H1 (cell line): Measurements from ENCODE around the gene BCL2L1. TPM values are rescaled to one million over a fixed set of nuclear protein-coding genes. Genes with fewer than 3 reads are reported as not detected.

ENCODE experiments used
- polyA plus RNA-seq, 7 experiments: library from polyadenylated mRNA; depleted of rRNA in 3 of 7; stranded (reverse) in 5 of 7; unstranded in 2 of 7; fragments of >200 nt in 5 of 7; fragments of 200-250 nt in 2 of 7; gene quantifications; 1 replicate in 5 of 7; 2 replicates in 1 of 7; 4 replicates in 1 of 7; pipeline versions ENCODE4 v1.2.1 to v1.2.3, GENCODE V29; 2011 to 2013; ENCODE audit warnings: missing spikeins in 2 of 7, mixed read lengths in 2 of 7
- total RNA-seq: library from RNA; stranded (reverse); fragmentation: NEBNext Ultra II Directional; extraction: Animal tissue kit (Norgen Biotek cat#: 25700); gene quantifications from 2 replicates; pipeline ENCODE4 v1.2.1, GENCODE V29; 2021
- TF ChIP-seq, protein P1 (sequence below): fragments of 300-600 bp; sonication (generic); IDR thresholded peaks from 2 replicates; pipeline ENCODE4 v1.7.1; 2012; ENCODE audit warnings: low read length, moderate library complexity, mild to moderate bottlenecking, inconsistent platforms; ENCODE audit not compliant: insufficient replicate concordance

The BCL2L1 gene
- total and polyA plus RNA-seq, 2 of the 8 experiments (the other 6 are each of a cell fraction or from before 2014, with no cell fraction given) = 64.9 to 66.1 TPM

- TF ChIP-seq, protein P1, sequence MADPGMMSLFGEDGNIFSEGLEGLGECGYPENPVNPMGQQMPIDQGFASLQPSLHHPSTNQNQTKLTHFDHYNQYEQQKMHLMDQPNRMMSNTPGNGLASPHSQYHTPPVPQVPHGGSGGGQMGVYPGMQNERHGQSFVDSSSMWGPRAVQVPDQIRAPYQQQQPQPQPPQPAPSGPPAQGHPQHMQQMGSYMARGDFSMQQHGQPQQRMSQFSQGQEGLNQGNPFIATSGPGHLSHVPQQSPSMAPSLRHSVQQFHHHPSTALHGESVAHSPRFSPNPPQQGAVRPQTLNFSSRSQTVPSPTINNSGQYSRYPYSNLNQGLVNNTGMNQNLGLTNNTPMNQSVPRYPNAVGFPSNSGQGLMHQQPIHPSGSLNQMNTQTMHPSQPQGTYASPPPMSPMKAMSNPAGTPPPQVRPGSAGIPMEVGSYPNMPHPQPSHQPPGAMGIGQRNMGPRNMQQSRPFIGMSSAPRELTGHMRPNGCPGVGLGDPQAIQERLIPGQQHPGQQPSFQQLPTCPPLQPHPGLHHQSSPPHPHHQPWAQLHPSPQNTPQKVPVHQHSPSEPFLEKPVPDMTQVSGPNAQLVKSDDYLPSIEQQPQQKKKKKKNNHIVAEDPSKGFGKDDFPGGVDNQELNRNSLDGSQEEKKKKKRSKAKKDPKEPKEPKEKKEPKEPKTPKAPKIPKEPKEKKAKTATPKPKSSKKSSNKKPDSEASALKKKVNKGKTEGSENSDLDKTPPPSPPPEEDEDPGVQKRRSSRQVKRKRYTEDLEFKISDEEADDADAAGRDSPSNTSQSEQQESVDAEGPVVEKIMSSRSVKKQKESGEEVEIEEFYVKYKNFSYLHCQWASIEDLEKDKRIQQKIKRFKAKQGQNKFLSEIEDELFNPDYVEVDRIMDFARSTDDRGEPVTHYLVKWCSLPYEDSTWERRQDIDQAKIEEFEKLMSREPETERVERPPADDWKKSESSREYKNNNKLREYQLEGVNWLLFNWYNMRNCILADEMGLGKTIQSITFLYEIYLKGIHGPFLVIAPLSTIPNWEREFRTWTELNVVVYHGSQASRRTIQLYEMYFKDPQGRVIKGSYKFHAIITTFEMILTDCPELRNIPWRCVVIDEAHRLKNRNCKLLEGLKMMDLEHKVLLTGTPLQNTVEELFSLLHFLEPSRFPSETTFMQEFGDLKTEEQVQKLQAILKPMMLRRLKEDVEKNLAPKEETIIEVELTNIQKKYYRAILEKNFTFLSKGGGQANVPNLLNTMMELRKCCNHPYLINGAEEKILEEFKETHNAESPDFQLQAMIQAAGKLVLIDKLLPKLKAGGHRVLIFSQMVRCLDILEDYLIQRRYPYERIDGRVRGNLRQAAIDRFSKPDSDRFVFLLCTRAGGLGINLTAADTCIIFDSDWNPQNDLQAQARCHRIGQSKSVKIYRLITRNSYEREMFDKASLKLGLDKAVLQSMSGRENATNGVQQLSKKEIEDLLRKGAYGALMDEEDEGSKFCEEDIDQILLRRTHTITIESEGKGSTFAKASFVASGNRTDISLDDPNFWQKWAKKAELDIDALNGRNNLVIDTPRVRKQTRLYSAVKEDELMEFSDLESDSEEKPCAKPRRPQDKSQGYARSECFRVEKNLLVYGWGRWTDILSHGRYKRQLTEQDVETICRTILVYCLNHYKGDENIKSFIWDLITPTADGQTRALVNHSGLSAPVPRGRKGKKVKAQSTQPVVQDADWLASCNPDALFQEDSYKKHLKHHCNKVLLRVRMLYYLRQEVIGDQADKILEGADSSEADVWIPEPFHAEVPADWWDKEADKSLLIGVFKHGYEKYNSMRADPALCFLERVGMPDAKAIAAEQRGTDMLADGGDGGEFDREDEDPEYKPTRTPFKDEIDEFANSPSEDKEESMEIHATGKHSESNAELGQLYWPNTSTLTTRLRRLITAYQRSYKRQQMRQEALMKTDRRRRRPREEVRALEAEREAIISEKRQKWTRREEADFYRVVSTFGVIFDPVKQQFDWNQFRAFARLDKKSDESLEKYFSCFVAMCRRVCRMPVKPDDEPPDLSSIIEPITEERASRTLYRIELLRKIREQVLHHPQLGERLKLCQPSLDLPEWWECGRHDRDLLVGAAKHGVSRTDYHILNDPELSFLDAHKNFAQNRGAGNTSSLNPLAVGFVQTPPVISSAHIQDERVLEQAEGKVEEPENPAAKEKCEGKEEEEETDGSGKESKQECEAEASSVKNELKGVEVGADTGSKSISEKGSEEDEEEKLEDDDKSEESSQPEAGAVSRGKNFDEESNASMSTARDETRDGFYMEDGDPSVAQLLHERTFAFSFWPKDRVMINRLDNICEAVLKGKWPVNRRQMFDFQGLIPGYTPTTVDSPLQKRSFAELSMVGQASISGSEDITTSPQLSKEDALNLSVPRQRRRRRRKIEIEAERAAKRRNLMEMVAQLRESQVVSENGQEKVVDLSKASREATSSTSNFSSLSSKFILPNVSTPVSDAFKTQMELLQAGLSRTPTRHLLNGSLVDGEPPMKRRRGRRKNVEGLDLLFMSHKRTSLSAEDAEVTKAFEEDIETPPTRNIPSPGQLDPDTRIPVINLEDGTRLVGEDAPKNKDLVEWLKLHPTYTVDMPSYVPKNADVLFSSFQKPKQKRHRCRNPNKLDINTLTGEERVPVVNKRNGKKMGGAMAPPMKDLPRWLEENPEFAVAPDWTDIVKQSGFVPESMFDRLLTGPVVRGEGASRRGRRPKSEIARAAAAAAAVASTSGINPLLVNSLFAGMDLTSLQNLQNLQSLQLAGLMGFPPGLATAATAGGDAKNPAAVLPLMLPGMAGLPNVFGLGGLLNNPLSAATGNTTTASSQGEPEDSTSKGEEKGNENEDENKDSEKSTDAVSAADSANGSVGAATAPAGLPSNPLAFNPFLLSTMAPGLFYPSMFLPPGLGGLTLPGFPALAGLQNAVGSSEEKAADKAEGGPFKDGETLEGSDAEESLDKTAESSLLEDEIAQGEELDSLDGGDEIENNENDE = no peak
Observed at GRCh38 chr20:31708736-31709534, 13.7 kb downstream of the BCL2L1 start (continued).
